Measurements from ENCODE around the gene PSME2.
"Not testable (repeated sequence)": the region's sequence is repeated elsewhere in the genome, so short reads cannot be mapped to it uniquely, and the experiment has no call there.

PSME2 gene

DNA sequence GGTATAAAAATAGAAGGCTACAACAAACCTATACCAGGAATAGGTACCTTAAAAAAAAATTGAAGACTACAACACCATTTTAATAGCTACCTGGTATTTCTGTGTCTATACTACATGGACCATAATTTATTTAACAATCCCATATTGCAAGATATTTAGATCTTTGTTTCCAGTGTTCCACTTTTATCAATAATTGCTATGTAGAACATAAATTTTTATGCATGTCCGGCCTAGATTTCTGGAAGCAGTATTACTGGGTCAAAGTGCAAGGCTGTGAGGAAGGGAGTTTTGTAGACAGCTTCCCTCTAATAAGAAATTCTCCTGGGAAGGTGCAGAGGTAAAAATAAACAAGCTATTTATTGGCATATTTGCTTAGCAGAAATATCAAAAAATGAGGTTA, 35.9 kb downstream of the PSME2 start:
- no peak for DNase-seq (ENCODE audit: low read depth, low spot score)
- in situ Hi-C loops (cut with HindIII; ENCODE audit: low sequenced_read_pairs): no loop called here
- TF ChIP-seq, protein P1, sequence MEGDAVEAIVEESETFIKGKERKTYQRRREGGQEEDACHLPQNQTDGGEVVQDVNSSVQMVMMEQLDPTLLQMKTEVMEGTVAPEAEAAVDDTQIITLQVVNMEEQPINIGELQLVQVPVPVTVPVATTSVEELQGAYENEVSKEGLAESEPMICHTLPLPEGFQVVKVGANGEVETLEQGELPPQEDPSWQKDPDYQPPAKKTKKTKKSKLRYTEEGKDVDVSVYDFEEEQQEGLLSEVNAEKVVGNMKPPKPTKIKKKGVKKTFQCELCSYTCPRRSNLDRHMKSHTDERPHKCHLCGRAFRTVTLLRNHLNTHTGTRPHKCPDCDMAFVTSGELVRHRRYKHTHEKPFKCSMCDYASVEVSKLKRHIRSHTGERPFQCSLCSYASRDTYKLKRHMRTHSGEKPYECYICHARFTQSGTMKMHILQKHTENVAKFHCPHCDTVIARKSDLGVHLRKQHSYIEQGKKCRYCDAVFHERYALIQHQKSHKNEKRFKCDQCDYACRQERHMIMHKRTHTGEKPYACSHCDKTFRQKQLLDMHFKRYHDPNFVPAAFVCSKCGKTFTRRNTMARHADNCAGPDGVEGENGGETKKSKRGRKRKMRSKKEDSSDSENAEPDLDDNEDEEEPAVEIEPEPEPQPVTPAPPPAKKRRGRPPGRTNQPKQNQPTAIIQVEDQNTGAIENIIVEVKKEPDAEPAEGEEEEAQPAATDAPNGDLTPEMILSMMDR (IDR thresholded peaks at IDR 0.05; ENCODE audit: low read depth, low read length): no peak
- no peak overlapping the region for H3K4me3 ChIP-seq (ENCODE audit: low read depth, low read length)

DNA sequence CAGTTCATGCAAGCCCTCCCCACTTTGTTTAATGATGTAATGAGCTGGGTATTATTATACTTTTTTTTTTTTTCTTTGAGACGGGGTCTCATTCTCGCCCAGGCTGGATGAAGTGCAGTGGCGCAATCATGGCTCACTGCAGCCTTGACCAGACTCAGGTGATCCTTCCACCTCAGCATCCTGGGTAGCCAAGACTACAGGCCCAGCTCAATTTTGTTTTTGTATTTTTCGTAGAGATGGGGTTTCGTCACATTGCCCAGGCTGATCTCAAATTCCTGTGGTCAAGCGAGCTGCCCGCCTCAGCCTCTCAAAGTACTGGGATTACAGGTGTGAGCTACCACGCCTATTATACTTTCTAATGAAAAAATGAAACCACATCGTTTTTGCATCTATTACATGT, 36.4 kb downstream of the PSME2 start:
- TF ChIP-seq, protein P1 (IDR thresholded peaks at IDR 0.05; ENCODE audit: low read depth, low read length): no peak
- H3K4me3 ChIP-seq (ENCODE audit: low read depth, low read length): no peak overlapping the region
- in situ Hi-C loops (cut with HindIII; ENCODE audit: low sequenced_read_pairs): no loop called here
- DNase-seq (ENCODE audit: low read depth, low spot score): no peak

DNA sequence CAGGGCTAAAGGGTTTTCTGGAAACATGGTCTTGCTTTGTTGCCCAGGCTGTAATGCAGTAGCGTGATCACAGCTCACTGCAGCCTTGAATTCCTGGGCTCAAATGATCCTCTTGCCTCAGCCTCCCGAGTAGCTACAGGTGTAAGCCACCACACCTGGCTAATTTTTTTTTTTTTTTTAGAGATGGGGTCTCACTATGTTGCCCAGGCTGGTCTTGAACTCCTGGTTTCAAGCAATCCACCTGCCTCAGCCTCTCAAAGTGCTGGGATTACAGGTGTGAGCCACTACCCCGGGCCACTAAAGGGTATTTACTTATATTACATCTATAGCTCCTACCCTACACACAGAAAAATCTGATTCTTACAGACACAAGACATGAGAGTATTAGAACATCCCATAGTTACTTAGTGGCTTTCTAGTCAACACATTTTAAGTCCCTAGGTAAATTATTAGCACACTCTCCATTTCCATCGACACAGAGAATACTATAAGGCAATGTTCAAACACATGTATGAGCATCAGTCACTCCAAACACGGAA, 38.0 kb downstream of the PSME2 start:
- in situ Hi-C loops (cut with HindIII; ENCODE audit: low sequenced_read_pairs): no loop called here
- DNase-seq (ENCODE audit: low read depth, low spot score): no peak
- TF ChIP-seq, protein P1 (IDR thresholded peaks at IDR 0.05; ENCODE audit: low read depth, low read length): no peak
- no peak overlapping the region for H3K4me3 ChIP-seq (ENCODE audit: low read depth, low read length)

DNA sequence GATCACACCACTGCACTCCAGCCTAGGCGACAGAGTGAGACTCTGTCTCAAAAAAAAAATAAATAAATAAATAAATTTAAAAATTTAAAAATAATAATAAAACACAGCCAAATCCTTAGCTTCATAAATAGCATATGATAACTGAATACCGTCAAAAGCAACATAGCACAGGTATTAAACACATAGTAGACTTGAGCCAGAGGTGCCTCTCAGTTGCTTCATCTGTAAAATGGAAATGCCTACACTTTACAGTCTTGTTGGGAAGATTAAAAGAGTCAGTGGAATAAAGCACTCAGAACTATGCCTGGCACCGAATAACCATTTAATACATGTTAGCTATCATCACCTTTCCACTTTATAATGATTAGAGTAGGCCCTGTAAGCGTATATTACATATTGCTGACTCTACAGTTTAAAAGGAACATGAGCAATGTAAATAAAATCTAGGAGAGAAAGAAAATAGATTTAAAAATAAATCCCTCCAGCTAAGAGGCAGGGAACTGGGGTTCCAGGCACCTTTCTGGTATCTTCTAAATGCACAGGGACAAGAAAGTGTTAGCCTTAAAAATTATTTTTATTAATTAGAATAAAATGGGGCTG, 39.6 kb downstream of the PSME2 start:
- TF ChIP-seq, protein P1 (IDR thresholded peaks at IDR 0.05; ENCODE audit: low read depth, low read length): no peak
- in situ Hi-C loops (cut with HindIII; ENCODE audit: low sequenced_read_pairs): no loop called here
- H3K4me3 ChIP-seq (ENCODE audit: low read depth, low read length): no peak overlapping the region
- DNase-seq (ENCODE audit: low read depth, low spot score): no peak

DNA sequence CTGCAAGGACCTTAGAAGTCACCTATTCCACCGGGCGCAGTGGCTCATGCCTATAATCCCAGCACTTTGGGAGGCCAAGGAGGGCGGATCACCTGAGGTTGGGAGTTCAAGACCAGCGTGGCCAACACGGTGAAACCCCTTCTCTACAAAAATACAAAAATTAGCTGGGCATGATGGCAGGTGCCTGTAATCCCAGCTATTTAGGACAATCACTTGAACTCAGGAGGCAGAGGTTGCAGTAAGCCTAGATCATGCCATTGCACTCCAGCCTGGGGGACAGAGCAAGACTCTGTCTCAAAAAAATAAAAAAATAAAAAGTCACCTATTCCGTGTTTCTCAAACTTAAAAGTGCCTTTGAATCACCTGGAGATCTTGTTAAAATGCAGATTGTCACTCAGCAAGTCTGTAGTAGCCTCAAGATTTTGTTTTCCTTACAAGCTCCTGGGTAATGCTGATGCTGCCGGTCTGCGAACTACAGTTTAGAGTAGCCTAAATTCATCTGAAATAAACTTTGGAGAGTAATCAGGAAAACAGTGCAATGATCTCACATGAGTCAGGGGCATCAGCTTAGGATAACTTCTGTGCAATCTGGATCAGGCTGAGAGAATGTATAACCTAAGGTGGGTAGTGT, 40.7 kb downstream of the PSME2 start:
- H3K4me3 ChIP-seq (ENCODE audit: low read depth, low read length); DNase-seq (ENCODE audit: low read depth, low spot score); in situ Hi-C loops (cut with HindIII; ENCODE audit: low sequenced_read_pairs): not testable (repeated sequence)

DNA sequence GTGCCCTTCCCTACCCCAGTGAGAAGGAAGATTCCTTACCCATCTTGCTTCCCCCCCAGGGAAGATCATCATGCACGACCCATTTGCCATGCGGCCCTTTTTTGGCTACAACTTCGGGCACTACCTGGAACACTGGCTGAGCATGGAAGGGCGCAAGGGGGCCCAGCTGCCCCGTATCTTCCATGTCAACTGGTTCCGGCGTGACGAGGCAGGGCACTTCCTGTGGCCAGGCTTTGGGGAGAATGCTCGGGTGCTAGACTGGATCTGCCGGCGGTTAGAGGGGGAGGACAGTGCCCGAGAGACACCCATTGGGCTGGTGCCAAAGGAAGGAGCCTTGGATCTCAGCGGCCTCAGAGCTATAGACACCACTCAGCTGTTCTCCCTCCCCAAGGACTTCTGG, 43.0 kb downstream of the PSME2 start:
- no peak for DNase-seq (ENCODE audit: low read depth, low spot score)
- H3K4me3 ChIP-seq (ENCODE audit: low read depth, low read length): no peak overlapping the region
- in situ Hi-C loops (cut with HindIII; ENCODE audit: low sequenced_read_pairs): no loop called here
- TF ChIP-seq, protein P1 (IDR thresholded peaks at IDR 0.05; ENCODE audit: low read depth, low read length): no peak

DNA sequence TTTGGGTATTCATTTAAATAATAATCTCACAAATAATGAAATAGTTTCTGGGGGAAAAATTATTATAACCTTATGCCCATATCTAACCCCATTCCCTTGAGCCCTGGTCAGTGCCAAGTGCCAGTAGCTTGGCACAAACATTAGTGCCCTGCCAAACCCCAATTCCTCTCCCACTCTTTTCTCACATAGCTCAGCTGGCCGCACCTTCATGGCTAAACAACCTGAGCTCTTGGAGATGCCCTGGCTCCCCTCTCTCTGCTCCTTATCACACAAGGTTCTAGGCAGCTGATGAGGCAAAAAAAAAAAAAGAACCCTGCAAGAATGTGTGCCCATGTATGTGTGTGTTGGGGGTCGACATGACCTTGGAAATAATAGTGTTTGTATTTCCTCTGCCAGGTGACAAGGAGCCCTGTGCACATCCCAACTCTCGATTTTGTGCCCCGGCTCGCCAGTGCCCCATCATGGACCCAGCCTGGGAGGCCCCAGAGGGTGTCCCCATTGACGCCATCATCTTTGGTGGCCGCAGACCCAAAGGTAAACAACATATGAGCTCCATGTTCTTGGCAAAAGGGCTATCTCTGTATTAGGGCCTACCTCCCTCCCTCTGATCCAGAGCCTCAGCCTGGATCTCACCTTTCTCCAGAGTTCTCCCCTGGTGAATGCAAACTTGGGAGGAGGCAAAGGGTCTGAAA, 43.9 kb downstream of the PSME2 start:
- no peak for DNase-seq (ENCODE audit: low read depth, low spot score)
- H3K4me3 ChIP-seq (ENCODE audit: low read depth, low read length): no peak overlapping the region
- in situ Hi-C loops (cut with HindIII; ENCODE audit: low sequenced_read_pairs): no loop called here
- TF ChIP-seq, protein P1 (IDR thresholded peaks at IDR 0.05; ENCODE audit: low read depth, low read length): no peak

Measured in astrocyte of the spinal cord (primary cell).